GM23338 (cell line): ENCODE results near the gene WIPF1.

Experiments
- CREB1 ChIP-seq: fragments of 250-450 bp; sonication (Bioruptor Pico); IDR thresholded peaks from 2 replicates; pipeline ENCODE4 v1.5.0; 2020; ENCODE audit warnings: low read depth, mild to moderate bottlenecking, moderate library complexity
- CTCF ChIP-seq, 2 experiments: fragments of 200-600 bp in 1 of 2; sonication (generic) in 1 of 2; conservative IDR thresholded peaks; 2 replicates each; pipeline versions ENCODE4 v1.5.1 to v1.6.1; 2016 to 2017; ENCODE audit warnings: antibody characterized with exemption in 2 of 2, low read depth in 2 of 2, mild to moderate bottlenecking in 2 of 2, moderate library complexity in 1 of 2
- ETS1 ChIP-seq: IDR thresholded peaks from 2 replicates; pipeline ENCODE4 v1.6.1; 2016; ENCODE audit warnings: antibody characterized with exemption
- EZH2 ChIP-seq: fragments of 200-600 bp; sonication (generic); IDR thresholded peaks from one replicate; pipeline ENCODE4 v1.8.0; 2017; ENCODE audit warnings: antibody characterized with exemption, mild to moderate bottlenecking, low read depth; ENCODE audit not compliant: unreplicated experiment
- EZH2phosphoT487 ChIP-seq: fragments of 200-600 bp; sonication (generic); IDR thresholded peaks from one replicate; pipeline ENCODE4 v1.8.1; 2018; ENCODE audit warnings: antibody characterized with exemption; ENCODE audit not compliant: unreplicated experiment
- JUNB ChIP-seq: IDR thresholded peaks from one replicate; pipeline ENCODE4 v1.6.1; 2016; ENCODE audit warnings: antibody characterized with exemption; ENCODE audit not compliant: unreplicated experiment
- NANOG ChIP-seq: IDR thresholded peaks from 2 replicates; pipeline ENCODE4 v1.6.1; 2016; ENCODE audit warnings: antibody characterized with exemption, borderline replicate concordance
- POLR2AphosphoS5 ChIP-seq: IDR thresholded peaks from 2 replicates; pipeline ENCODE4 v1.6.1; 2016; ENCODE audit warnings: antibody characterized with exemption, low read depth
- STAT1 ChIP-seq: IDR thresholded peaks from one replicate; pipeline ENCODE4 v1.6.1; 2016; ENCODE audit warnings: antibody characterized with exemption; ENCODE audit not compliant: unreplicated experiment
- ZNF331 ChIP-seq: fragments of 250-450 bp; sonication (Bioruptor Pico); IDR thresholded peaks from 2 replicates; pipeline ENCODE4 v1.5.0; 2020; ENCODE audit warnings: low read depth, mild to moderate bottlenecking, moderate library complexity
- ZNF462 ChIP-seq: fragments of 250-450 bp; sonication (Bioruptor Pico); IDR thresholded peaks from 2 replicates; pipeline ENCODE4 v1.5.0; 2020; ENCODE audit warnings: mild to moderate bottlenecking, moderate library complexity
- TF ChIP-seq, protein P1 (sequence below): IDR thresholded peaks from one replicate; pipeline ENCODE4 v1.6.1; 2018; ENCODE audit warnings: antibody characterized with exemption; ENCODE audit not compliant: unreplicated experiment

GRCh38 chr2:174593041-174593440, 4.6 kb downstream of the WIPF1 start:
- TF ChIP-seq EZH2 (no peak), CTCF (conservative IDR thresholded peaks at IDR 0.05; ENCODE audit: low read depth in 2 of 2) (no peak), ZNF331 (no peak), JUNB (no peak), EZH2phosphoT487 (no peak), POLR2AphosphoS5 (no peak), CREB1 (no peak), STAT1 (no peak), ZNF462 (no peak), ETS1 (no peak), NANOG (no peak)
- TF ChIP-seq, protein P1, sequence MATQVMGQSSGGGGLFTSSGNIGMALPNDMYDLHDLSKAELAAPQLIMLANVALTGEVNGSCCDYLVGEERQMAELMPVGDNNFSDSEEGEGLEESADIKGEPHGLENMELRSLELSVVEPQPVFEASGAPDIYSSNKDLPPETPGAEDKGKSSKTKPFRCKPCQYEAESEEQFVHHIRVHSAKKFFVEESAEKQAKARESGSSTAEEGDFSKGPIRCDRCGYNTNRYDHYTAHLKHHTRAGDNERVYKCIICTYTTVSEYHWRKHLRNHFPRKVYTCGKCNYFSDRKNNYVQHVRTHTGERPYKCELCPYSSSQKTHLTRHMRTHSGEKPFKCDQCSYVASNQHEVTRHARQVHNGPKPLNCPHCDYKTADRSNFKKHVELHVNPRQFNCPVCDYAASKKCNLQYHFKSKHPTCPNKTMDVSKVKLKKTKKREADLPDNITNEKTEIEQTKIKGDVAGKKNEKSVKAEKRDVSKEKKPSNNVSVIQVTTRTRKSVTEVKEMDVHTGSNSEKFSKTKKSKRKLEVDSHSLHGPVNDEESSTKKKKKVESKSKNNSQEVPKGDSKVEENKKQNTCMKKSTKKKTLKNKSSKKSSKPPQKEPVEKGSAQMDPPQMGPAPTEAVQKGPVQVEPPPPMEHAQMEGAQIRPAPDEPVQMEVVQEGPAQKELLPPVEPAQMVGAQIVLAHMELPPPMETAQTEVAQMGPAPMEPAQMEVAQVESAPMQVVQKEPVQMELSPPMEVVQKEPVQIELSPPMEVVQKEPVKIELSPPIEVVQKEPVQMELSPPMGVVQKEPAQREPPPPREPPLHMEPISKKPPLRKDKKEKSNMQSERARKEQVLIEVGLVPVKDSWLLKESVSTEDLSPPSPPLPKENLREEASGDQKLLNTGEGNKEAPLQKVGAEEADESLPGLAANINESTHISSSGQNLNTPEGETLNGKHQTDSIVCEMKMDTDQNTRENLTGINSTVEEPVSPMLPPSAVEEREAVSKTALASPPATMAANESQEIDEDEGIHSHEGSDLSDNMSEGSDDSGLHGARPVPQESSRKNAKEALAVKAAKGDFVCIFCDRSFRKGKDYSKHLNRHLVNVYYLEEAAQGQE: no peak
